DND-41 (cell line): ENCODE data around the gene TGM3.

Experiments used
- ATAC-seq: fragments of 200-7000 bp; cut with Tn5 transposase; 3 replicates; pipeline ENCODE4 v1.9.1; 2021; ENCODE audit warnings: low read depth; ENCODE audit not compliant: insufficient read depth
- DNase-seq: peaks from one replicate; pipeline ENCODE4 v3.0.0-alpha.2; 2020
- H2AFZ ChIP-seq: 2 replicates; pipeline ENCODE4 v1.6.0; 2012; ENCODE audit warnings: low read depth, low read length
- H3K27ac ChIP-seq: 2 replicates; pipeline ENCODE4 v1.5.1; 2012; ENCODE audit warnings: low read length, inconsistent platforms
- H3K27me3 ChIP-seq: fragments of 200-600 bp; sonication (generic); 2 replicates; pipeline ENCODE4 v1.6.0; 2012; ENCODE audit warnings: low read length, mild to moderate bottlenecking, inconsistent platforms; ENCODE audit not compliant: insufficient read depth, poor library complexity
- H3K36me3 ChIP-seq: 2 replicates; pipeline ENCODE4 v1.5.1; 2012; ENCODE audit warnings: low read length, inconsistent platforms; ENCODE audit not compliant: insufficient read depth
- H3K4me1 ChIP-seq: 2 replicates; pipeline ENCODE4 v1.5.1; 2012; ENCODE audit warnings: mild to moderate bottlenecking, low read length; ENCODE audit not compliant: insufficient read depth
- H3K4me2 ChIP-seq: 2 replicates; pipeline ENCODE4 v1.6.0; 2012; ENCODE audit warnings: mild to moderate bottlenecking, moderate library complexity, low read length, inconsistent platforms; ENCODE audit not compliant: insufficient read depth
- H3K4me3 ChIP-seq, 2 experiments: fragments of 200-600 bp in 1 of 2; shearing (Covaris generic) in 1 of 2; 2 replicates each; pipeline ENCODE4 v1.5.1; 2012 to 2016; ENCODE audit warnings: inconsistent platforms in 2 of 2, low read length in 2 of 2, mild to moderate bottlenecking in 2 of 2, low read depth in 1 of 2, moderate library complexity in 1 of 2
- H3K79me2 ChIP-seq: 2 replicates; pipeline ENCODE4 v1.6.0; 2012; ENCODE audit warnings: low read length, inconsistent platforms; ENCODE audit not compliant: insufficient read depth
- H3K9ac ChIP-seq: 2 replicates; pipeline ENCODE4 v1.6.0; 2012; ENCODE audit warnings: low read depth, mild to moderate bottlenecking, inconsistent platforms, low read length, moderate library complexity
- H3K9me3 ChIP-seq: 2 replicates; pipeline ENCODE4 v1.5.1; 2012; ENCODE audit warnings: low read length, moderate library complexity, mild to moderate bottlenecking, inconsistent platforms; ENCODE audit not compliant: insufficient read depth, severe bottlenecking
- H4K20me1 ChIP-seq: 2 replicates; pipeline ENCODE4 v1.6.0; 2012; ENCODE audit warnings: low read length; ENCODE audit not compliant: insufficient read depth
- EZH2 ChIP-seq: IDR thresholded peaks from 3 replicates; pipeline ENCODE4 v1.6.1; 2012; ENCODE audit warnings: borderline replicate concordance, low read depth, mild to moderate bottlenecking, moderate library complexity, low read length, inconsistent platforms; ENCODE audit not compliant: severe bottlenecking
- TF ChIP-seq, protein P1 (sequence below): IDR thresholded peaks from 2 replicates; pipeline ENCODE4 v1.5.1; 2012; ENCODE audit warnings: borderline replicate concordance, low read length, moderate library complexity, mild to moderate bottlenecking; ENCODE audit not compliant: poor library complexity, severe bottlenecking; ENCODE audit errors: extremely low read depth

The TGM3 gene

GRCh38 chr20:2368621-2369020, 72.8 kb downstream of the TGM3 start:
- Histone ChIP-seq H2AFZ (no peak overlapping the region), H3K9ac (no peak overlapping the region), H3K9me3 (no peaks in the 10 kb centered on the region), H3K27ac (no peak overlapping the region), H3K4me1 (no peaks in the 10 kb centered on the region), H3K27me3 (peaks cover 26% of the 10 kb centered on the region), H3K79me2 (no peaks in the 10 kb centered on the region), H3K4me2 (no peak overlapping the region), H4K20me1 (peaks cover 3% of the 10 kb centered on the region; the same call in 1 of the 2 replicates), H3K4me3 (no peak overlapping the region), H3K36me3 (no peaks in the 10 kb centered on the region)
- TF ChIP-seq EZH2, result no peak
- TF ChIP-seq, protein P1, sequence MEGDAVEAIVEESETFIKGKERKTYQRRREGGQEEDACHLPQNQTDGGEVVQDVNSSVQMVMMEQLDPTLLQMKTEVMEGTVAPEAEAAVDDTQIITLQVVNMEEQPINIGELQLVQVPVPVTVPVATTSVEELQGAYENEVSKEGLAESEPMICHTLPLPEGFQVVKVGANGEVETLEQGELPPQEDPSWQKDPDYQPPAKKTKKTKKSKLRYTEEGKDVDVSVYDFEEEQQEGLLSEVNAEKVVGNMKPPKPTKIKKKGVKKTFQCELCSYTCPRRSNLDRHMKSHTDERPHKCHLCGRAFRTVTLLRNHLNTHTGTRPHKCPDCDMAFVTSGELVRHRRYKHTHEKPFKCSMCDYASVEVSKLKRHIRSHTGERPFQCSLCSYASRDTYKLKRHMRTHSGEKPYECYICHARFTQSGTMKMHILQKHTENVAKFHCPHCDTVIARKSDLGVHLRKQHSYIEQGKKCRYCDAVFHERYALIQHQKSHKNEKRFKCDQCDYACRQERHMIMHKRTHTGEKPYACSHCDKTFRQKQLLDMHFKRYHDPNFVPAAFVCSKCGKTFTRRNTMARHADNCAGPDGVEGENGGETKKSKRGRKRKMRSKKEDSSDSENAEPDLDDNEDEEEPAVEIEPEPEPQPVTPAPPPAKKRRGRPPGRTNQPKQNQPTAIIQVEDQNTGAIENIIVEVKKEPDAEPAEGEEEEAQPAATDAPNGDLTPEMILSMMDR, result no peak
- ATAC-seq (no peak), DNase-seq (no peak)

DNA sequence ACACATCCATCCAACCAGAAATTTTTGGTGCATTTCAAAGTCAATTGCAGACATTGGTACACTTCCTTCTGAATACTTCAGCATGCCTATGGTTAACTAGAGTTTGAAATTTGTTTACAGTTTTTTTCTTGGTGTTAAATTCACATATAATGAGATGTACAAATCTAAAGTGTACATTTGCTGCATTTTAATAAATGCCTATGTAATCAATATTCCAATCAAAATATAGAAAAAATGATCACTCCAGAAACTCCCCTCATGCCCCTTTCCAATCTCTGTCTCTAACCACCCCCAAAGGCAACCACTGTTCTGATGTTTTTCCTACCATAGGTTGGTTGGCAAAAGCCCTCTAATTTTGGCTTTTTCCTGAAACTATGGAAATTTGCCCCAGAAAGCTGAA, 77.3 kb downstream of the TGM3 start:
- TF ChIP-seq, protein P1, result no peak
- TF ChIP-seq EZH2, result no peak
- Histone ChIP-seq H3K4me2 (no peak overlapping the region), H3K27ac (no peak overlapping the region), H3K4me3 (no peak overlapping the region), H3K36me3 (no peaks in the 10 kb centered on the region), H2AFZ (no peak overlapping the region), H3K79me2 (no peaks in the 10 kb centered on the region), H3K9me3 (no peaks in the 10 kb centered on the region), H3K9ac (no peak overlapping the region), H3K27me3 (peaks cover 41% of the 10 kb centered on the region), H3K4me1 (no peaks in the 10 kb centered on the region), H4K20me1 (peaks cover 5% of the 10 kb centered on the region; the same call in 1 of the 2 replicates)
- ATAC-seq, result no peak
- no peak for DNase-seq

GRCh38 chr20:2374346-2375125, 78.7 kb downstream of the TGM3 start:
- H3K4me1 ChIP-seq, result peaks cover 9% of the 10 kb centered on the region
- H3K36me3 ChIP-seq, result no peaks in the 10 kb centered on the region
- no peaks in the 10 kb centered on the region for H3K9me3 ChIP-seq
- no peak overlapping the region for H3K9ac ChIP-seq
- no peak overlapping the region for H3K27ac ChIP-seq
- no peak overlapping the region for H2AFZ ChIP-seq
- no peak overlapping the region for H3K4me3 ChIP-seq
- ATAC-seq (no peak), DNase-seq (no peak)
- no peaks in the 10 kb centered on the region for H3K79me2 ChIP-seq
- TF ChIP-seq EZH2, result no peak
- TF ChIP-seq, protein P1, result no peak
- no peak overlapping the region for H3K4me2 ChIP-seq
- H4K20me1 ChIP-seq, result peaks cover 11% of the 10 kb centered on the region
- H3K27me3 ChIP-seq, result peaks cover 40% of the 10 kb centered on the region
